GM21526 (cell line): Measurements from ENCODE around the gene CYTH3.
"Not testable (repeated sequence)": the region's sequence is repeated elsewhere in the genome, so short reads cannot be mapped to it uniquely, and the experiment has no call there.

Experiments
- ATAC-seq: cut with Tn5 transposase; IDR thresholded peaks from one replicate; pipeline ENCODE4 v1.9.1; 2021; ENCODE audit warnings: moderate library complexity; ENCODE audit not compliant: unreplicated experiment, low FRiP score

Gene CYTH3

GRCh38 chr7:6235029-6235871 is 37.2 kb downstream of the CYTH3 start:
- ATAC-seq: no peak

GRCh38 chr7:6234384-6234783 is 38.0 kb downstream of the CYTH3 start:
- ATAC-seq: no peak

DNA sequence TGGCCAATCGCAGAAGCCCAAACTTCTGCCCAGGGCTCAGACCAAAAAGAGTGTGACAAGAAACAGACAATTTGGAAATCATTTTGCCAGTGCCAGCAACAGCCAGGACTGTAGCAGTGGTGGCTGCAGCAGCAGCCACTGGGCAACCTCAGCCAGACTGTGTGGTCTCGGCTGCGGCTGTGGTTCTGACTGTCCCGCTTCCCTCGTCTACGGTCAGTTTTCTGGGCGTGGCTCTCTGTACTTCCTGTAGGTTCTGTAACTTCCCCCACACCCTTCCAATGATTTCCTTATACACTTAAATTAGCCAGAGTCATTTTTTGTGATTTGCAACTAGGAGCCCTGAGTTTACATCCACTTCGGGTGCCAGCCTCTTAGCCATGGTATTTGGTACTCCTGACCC is 39.9 kb downstream of the CYTH3 start:
- no peak for ATAC-seq

GRCh38 chr7:6232116-6232515 is 40.3 kb downstream of the CYTH3 start:
- ATAC-seq: no peak

GRCh38 chr7:6231184-6231583 is 41.2 kb downstream of the CYTH3 start:
- ATAC-seq: no peak

GRCh38 chr7:6229284-6229683 is 43.1 kb downstream of the CYTH3 start:
- not testable (repeated sequence) for ATAC-seq

- ATAC-seq: peak; percentile 78
Observed at GRCh38 chr7:6228361-6229229, 43.8 kb downstream of the CYTH3 start.

- no peak for ATAC-seq
Observed at GRCh38 chr7:6227294-6227846, 45.1 kb downstream of the CYTH3 start.

DNA sequence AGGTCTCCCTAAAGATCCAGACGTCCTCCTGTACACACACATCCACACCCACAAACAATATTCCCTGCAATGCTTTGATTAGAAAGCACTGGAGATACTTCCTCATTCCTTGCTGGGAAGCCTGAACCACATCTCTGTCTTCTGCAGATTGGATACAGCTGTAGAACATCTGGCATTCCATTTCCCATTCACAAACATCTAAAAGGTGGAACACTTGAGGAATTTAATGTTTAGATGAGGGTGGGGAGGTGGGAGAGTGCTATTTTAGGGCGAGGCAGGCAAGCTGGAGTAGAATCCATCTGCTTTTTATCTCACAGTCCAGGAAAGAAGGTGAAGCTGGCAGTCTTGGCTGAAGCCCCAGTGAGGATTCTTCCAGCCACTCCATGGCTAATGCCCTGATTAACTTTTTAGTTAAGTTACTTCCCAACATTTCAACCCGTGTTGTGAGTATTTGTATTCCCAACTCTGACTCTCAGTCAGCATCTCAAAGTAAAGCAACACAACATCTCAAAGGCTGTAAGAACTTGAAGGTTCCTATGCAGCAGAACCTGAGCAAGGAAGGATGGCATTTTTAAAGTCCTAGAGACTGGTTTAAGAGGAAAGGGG is 46.1 kb downstream of the CYTH3 start:
- no peak for ATAC-seq

DNA sequence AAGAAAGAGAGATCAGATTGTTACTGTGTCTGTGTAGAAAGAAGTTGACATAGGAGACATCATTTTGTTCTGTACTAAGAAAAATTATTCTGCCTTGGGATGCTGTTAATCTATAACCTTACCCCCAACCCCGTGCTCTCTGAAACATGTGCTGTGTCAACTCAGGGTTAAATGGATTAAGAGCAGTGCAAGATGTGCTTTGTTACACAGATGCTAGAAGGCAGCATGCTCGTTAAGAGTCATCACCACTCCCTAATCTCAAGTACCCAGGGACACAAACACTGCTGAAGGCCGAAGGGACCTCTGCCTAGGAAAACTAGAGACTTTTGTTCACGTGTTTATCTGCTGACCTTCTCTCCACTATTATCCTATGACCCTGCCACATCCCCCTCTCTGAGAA is 49.0 kb downstream of the CYTH3 start:
- not testable (repeated sequence) for ATAC-seq

- ATAC-seq: not testable (repeated sequence)
Observed at GRCh38 chr7:6223010-6223409, 49.4 kb downstream of the CYTH3 start.

GRCh38 chr7:6221340-6222319 is 50.8 kb downstream of the CYTH3 start:
- no peak for ATAC-seq

- ATAC-seq: no peak
Observed at GRCh38 chr7:6218329-6218728, 54.1 kb downstream of the CYTH3 start.

DNA sequence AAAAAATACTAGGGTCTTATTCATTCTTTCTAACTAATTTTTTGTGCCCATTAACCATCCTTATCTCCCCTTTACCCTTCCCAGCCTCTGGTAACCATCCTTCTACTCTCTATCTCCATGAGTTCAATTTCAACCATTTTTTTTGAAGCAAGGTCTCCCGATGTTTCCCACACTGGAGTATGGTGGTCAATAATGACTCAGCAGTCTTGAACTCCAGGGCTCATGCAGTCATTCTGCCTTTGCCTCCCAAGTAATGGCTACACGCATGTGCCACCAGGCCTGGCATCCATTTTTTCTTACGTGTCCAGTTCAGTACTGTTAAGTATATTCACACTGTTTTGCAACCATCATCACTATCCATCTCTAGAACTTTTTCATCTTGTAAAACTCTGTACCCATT is 60.4 kb downstream of the CYTH3 start:
- no peak for ATAC-seq

GRCh38 chr7:6210621-6211372 is 61.6 kb downstream of the CYTH3 start:
- ATAC-seq: no peak

- ATAC-seq: no peak
Observed at GRCh38 chr7:6209340-6209739, 63.1 kb downstream of the CYTH3 start.

- no peak for ATAC-seq
Observed at GRCh38 chr7:6208573-6209328, 63.7 kb downstream of the CYTH3 start.

DNA sequence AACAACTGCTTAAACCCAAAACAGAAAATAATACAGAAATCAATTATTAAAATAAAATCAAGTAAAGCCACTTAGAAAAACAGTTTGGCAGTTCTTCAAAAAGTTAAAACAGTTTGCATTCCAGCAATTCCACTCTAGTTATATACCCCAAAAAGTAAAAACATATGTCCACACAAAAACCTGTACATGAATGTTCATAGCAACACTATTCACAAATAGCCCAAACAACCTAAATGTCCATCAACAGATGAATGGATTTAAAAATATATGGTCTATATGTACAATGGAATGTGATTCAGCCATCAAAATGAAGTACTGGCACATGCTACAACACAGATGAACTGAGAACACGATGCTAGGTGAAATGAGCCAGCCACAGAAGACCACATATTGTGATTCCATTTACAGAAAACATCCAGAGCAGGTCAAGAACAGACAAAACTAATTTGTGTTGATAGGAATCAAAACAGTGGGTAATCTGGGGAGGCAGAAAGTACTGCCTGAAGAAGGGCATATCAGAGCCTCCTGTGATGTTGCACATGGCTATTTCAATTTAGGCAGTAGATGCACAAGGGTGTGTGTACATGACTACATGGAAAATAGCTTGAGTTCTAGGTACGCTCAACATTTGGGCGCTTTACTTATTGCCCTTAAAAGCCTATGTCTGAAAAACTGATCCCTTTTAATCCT is 66.3 kb downstream of the CYTH3 start:
- ATAC-seq: no peak
